Uterus (tissue), 2 donors: ENCODE data around the gene ALG14.
"Not testable (repeated sequence)": the region's sequence is repeated elsewhere in the genome, so short reads cannot be mapped to it uniquely, and the experiment has no call there.

Source experiments
- CTCF ChIP-seq, 4 experiments: fragments of 200-600 bp in 2 of 4; fragments of 450-650 bp in 2 of 4; sonication (generic) in 2 of 4; IDR thresholded peaks; one replicate each; pipeline ENCODE4 v1.5.1; 2016 to 2019; ENCODE audit warnings: antibody characterized with exemption in 4 of 4, mild to moderate bottlenecking in 2 of 4, moderate library complexity in 1 of 4
- POLR2A ChIP-seq, 2 donors: fragments of 450-650 bp; IDR thresholded peaks; one replicate each; pipeline ENCODE4 v1.6.1; 2016; ENCODE audit warnings: antibody characterized with exemption in 2 of 2, mild to moderate bottlenecking in 1 of 2, moderate library complexity in 1 of 2

GRCh38 chr1:95091290-95091689, 18.5 kb upstream of the ALG14 start:
- TF ChIP-seq POLR2A, CTCF (IDR thresholded peaks at IDR 0.05): not testable (repeated sequence)
